ENCODE measurements around the gene EXOC3L4.

Gene EXOC3L4

GRCh38 chr14:103057372-103058163 is 37.0 kb upstream of the EXOC3L4 start, which contains the start of gene CDC42BPB:
Gene CDC42BPB, minus strand, starts transcription at chr14:103057549. Its CDS starts 376 bp downstream, at chr14:103057173.
- H3K27ac ChIP-seq (ENCODE audit: extremely low read depth, low read depth, low read length), result peak within 1 kb of the TSS; percentile 92
- POLR2A ChIA-PET, result no interaction called here
- TF ChIP-seq YY1 (tag by site-specific recombination; IDR thresholded peaks at IDR 0.05) (no peak), ZNF184 (tag by site-specific recombination; IDR thresholded peaks at IDR 0.05) (no peak), ZNF544 (tag by site-specific recombination; IDR thresholded peaks at IDR 0.05) (no peak), ZBTB1 (tag by site-specific recombination; IDR thresholded peaks at IDR 0.05) (no peak), ZNF621 (tag by site-specific recombination; IDR thresholded peaks at IDR 0.05) (no peak), ZFP37 (tag by site-specific recombination; IDR thresholded peaks at IDR 0.05) (no peak), ZNF530 (tag by site-specific recombination; IDR thresholded peaks at IDR 0.05; ENCODE audit: low read depth) (no peak), ZNF23 (tag by site-specific recombination; IDR thresholded peaks at IDR 0.05; ENCODE audit: borderline replicate concordance) (no peak), YY2 (tag by site-specific recombination; IDR thresholded peaks at IDR 0.05) (no peak), MYNN (tag by site-specific recombination; IDR thresholded peaks at IDR 0.05; ENCODE audit: borderline replicate concordance) (no peak), ZSCAN16 (tag by site-specific recombination; IDR thresholded peaks at IDR 0.05) (no peak), KLF8 (tag by site-specific recombination; IDR thresholded peaks at IDR 0.05) (peak; percentile 22; the same call in 1 of the 2 replicates), ZNF175 (tag by site-specific recombination; IDR thresholded peaks at IDR 0.05) (no peak), ZNF266 (tag by site-specific recombination; IDR thresholded peaks at IDR 0.05; ENCODE audit: low read depth) (no peak), ZNF302 (tag by site-specific recombination; IDR thresholded peaks at IDR 0.05; ENCODE audit: low read depth) (no peak), ZNF48 (tag by site-specific recombination; IDR thresholded peaks at IDR 0.05) (no peak), HOXA7 (CRISPR knock-in tag; IDR thresholded peaks at IDR 0.05; ENCODE audit: borderline replicate concordance) (no peak), ZSCAN5A (tag by site-specific recombination; IDR thresholded peaks at IDR 0.05) (no peak), ZBTB20 (tag by site-specific recombination; IDR thresholded peaks at IDR 0.05) (no peak), ZNF792 (tag by site-specific recombination; IDR thresholded peaks at IDR 0.05) (no peak), SETDB1 (IDR thresholded peaks at IDR 0.05; ENCODE audit: insufficient read length, low read length) (no peak), ZNF24 (tag by site-specific recombination; IDR thresholded peaks at IDR 0.05) (no peak), ZNF354C (tag by site-specific recombination; IDR thresholded peaks at IDR 0.05; ENCODE audit: borderline replicate concordance, low read depth) (no peak), ZNF549 (tag by site-specific recombination; IDR thresholded peaks at IDR 0.05) (no peak)
- TF ChIP-seq, protein P1, sequence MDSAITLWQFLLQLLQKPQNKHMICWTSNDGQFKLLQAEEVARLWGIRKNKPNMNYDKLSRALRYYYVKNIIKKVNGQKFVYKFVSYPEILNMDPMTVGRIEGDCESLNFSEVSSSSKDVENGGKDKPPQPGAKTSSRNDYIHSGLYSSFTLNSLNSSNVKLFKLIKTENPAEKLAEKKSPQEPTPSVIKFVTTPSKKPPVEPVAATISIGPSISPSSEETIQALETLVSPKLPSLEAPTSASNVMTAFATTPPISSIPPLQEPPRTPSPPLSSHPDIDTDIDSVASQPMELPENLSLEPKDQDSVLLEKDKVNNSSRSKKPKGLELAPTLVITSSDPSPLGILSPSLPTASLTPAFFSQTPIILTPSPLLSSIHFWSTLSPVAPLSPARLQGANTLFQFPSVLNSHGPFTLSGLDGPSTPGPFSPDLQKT (IDR thresholded peaks at IDR 0.05; ENCODE audit: borderline replicate concordance, low read depth, low read length), result no peak
- TF ChIP-seq, protein P2, sequence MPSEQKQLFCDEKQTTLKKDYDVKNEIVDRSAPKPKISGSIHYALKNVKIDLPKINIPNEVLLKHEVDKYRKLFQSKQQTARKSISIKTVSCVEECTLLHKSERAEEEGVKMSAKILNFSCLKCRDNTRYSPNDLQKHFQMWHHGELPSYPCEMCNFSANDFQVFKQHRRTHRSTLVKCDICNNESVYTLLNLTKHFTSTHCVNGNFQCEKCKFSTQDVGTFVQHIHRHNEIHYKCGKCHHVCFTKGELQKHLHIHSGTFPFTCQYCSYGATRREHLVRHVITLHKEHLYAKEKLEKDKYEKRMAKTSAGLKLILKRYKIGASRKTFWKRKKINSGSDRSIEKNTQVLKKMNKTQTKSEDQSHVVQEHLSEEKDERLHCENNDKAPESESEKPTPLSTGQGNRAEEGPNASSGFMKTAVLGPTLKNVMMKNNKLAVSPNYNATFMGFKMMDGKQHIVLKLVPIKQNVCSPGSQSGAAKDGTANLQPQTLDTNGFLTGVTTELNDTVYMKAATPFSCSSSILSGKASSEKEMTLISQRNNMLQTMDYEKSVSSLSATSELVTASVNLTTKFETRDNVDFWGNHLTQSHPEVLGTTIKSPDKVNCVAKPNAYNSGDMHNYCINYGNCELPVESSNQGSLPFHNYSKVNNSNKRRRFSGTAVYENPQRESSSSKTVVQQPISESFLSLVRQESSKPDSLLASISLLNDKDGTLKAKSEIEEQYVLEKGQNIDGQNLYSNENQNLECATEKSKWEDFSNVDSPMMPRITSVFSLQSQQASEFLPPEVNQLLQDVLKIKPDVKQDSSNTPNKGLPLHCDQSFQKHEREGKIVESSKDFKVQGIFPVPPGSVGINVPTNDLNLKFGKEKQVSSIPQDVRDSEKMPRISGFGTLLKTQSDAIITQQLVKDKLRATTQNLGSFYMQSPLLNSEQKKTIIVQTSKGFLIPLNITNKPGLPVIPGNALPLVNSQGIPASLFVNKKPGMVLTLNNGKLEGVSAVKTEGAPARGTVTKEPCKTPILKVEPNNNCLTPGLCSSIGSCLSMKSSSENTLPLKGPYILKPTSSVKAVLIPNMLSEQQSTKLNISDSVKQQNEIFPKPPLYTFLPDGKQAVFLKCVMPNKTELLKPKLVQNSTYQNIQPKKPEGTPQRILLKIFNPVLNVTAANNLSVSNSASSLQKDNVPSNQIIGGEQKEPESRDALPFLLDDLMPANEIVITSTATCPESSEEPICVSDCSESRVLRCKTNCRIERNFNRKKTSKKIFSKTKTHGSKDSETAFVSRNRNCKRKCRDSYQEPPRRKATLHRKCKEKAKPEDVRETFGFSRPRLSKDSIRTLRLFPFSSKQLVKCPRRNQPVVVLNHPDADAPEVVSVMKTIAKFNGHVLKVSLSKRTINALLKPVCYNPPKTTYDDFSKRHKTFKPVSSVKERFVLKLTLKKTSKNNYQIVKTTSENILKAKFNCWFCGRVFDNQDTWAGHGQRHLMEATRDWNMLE (tag by site-specific recombination; conservative IDR thresholded peaks at IDR 0.05; ENCODE audit: low read depth), result no peak
- TF ChIP-seq, protein P3, sequence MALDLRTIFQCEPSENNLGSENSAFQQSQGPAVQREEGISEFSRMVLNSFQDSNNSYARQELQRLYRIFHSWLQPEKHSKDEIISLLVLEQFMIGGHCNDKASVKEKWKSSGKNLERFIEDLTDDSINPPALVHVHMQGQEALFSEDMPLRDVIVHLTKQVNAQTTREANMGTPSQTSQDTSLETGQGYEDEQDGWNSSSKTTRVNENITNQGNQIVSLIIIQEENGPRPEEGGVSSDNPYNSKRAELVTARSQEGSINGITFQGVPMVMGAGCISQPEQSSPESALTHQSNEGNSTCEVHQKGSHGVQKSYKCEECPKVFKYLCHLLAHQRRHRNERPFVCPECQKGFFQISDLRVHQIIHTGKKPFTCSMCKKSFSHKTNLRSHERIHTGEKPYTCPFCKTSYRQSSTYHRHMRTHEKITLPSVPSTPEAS (tag by site-specific recombination; IDR thresholded peaks at IDR 0.05), result no peak
- TF ChIP-seq, protein P4, sequence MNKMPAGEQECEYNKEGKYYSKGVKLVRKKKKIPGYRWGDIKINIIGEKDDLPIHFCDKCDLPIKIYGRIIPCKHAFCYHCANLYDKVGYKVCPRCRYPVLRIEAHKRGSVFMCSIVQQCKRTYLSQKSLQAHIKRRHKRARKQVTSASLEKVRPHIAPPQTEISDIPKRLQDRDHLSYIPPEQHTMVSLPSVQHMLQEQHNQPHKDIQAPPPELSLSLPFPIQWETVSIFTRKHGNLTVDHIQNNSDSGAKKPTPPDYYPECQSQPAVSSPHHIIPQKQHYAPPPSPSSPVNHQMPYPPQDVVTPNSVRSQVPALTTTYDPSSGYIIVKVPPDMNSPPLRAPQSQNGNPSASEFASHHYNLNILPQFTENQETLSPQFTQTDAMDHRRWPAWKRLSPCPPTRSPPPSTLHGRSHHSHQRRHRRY (tag by site-specific recombination; IDR thresholded peaks at IDR 0.05), result no peak

More at GRCh38 chr14:103057372-103058163, 37.0 kb upstream of the EXOC3L4 start, which contains the start of gene CDC42BPB:
- H3K4me1 ChIP-seq (ENCODE audit: control insufficient read depth, insufficient read depth, low read length), result peaks cover 9% of the 10 kb centered on the region; the same call in 1 of the 2 replicates
- H3K36me3 ChIP-seq (ENCODE audit: control insufficient read depth in 2 of 2, insufficient read depth in 1 of 2, low read length in 2 of 2), result no peaks in the 10 kb centered on the region
- H3K4me3 ChIP-seq (ENCODE audit: low read depth, low read length), result peak within 1 kb of the TSS; percentile 97
- no peaks in the 10 kb centered on the region for H3K9me3 ChIP-seq (ENCODE audit: control insufficient read depth, insufficient read depth, low read depth, low read length)
- CTCF ChIA-PET, result interaction anchor here (1.4 kb wide), 1 partner anchor 17 kb away, joined by 4 read pairs; no protein-coding TSS in a partner anchor
